GM21360 (cell line): Measurements from ENCODE around the gene POTEM.
"Not testable (repeated sequence)": the region's sequence is repeated elsewhere in the genome, so short reads cannot be mapped to it uniquely, and the experiment has no call there.

ENCODE experiments used
- ATAC-seq: cut with Tn5 transposase; IDR thresholded peaks from one replicate; pipeline ENCODE4 v1.9.1; 2021; ENCODE audit warnings: mild to moderate bottlenecking, moderate library complexity; ENCODE audit not compliant: unreplicated experiment

The POTEM gene

DNA sequence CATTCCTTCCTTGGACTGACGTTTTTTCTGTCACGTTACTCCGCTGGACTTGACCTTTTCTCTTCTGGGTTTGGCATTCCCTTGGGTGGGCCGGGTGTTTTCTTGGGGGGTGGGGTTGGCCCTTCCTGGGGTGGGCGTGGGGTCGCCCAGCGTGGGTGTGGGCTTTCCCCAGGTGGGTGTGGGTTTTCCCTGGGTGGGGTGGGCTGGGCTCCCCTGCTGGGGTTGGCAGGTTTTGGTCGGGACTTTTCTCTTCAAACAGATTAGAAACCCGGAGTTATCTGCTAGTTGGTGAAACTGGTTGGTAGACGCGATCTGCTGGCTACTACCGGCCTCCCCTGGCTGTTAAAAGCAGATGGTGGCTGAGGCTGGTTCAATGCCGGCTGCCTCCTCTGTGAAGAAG, at the start of gene POTEM:
TSS of gene POTEM (plus strand) at position 301 of the 400 bp plus-strand sequence. CDS start at position 353, 52 bp downstream.
- not testable (repeated sequence) for ATAC-seq

DNA sequence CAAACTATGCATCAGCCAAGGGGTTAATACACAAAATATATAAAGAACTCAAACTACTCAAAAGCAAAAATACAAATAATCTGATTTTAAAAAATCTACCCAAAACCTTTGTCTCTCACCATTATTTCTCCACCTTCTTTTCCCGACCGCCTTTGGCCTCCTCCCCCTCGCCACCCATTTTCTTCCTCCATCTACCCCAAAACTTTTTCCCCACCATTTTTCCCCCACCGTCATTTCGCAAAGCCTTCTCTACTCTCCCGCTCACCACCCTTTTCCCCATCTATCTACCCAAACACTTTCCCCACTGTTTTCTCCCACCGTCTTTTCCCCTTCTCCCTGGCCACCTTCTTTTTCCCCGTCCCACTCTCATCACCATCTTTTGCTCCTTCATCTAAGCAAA, 48.9 kb upstream of the POTEM start:
- ATAC-seq = not testable (repeated sequence)

DNA sequence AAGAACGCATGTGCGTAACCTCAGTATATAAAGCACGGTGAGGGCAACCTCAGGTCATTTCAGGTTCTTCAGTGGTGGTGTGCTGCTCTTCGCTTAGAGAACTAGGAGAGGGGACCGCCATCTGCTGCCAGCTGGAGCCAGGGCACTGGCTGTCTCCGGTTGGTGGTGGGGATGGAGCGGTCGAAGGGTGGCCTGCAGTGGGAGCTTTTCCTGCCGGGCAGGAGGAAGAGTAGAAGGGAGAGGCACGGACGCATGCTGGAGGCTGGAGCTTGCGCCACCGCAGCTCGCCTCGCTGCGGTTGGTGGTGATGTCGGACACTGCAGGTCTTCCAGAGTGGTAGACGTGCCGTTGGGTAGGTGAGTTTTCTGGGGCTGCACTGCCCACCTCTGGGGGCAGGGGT, 47.2 kb upstream of the POTEM start:
- ATAC-seq = not testable (repeated sequence)

DNA sequence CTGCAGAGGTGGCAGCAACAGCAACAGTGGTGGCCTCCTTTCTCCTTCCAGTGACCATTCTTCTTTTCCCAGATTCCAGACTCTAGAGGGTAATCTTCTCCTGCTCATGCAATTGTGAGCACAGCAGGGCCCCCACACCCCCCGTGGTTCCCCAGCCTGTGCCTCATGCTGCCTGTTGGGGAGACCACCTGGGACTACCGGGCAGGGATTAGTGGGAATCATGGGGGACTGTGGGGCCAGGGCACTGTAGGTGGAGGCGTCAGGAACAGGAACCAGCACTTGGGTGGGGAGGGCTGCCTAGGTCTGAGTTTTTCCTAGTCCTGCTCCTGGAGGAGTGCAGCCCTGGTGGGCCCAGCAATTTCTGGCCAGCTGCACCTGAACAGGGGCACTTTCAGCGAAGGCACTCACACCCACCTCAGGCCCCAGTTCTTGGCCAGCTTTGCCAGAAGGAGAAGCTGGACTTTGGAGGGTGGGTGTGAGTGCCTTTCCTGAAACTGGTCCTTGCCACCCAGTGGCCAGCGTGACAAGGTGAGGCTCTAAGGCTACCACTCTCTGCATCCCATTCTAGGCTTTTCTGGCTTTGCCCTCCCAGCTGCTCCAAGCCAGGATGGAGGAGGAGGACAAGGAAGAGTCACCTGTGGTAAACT, 46.1 kb upstream of the POTEM start:
- ATAC-seq = not testable (repeated sequence)

DNA sequence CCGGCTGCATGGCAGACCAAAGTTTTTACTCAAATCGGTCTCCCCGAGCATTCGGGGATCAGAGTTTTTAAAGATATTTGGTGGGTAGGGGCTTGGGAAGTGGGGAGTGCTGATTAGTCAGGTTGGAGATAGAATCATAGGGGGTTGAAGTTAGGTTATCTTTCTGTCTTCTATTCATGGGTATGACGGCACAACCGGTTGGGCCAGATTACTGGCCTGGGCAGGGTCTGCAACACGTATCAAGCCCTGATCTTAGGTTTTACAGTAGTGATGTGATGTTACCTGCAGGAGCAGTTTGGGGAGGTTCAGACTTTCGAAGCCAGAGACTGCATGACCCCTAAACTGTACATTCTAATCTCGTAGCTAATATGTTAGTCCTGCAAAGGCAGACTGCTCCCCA, 30.4 kb upstream of the POTEM start:
- ATAC-seq = not testable (repeated sequence)

DNA sequence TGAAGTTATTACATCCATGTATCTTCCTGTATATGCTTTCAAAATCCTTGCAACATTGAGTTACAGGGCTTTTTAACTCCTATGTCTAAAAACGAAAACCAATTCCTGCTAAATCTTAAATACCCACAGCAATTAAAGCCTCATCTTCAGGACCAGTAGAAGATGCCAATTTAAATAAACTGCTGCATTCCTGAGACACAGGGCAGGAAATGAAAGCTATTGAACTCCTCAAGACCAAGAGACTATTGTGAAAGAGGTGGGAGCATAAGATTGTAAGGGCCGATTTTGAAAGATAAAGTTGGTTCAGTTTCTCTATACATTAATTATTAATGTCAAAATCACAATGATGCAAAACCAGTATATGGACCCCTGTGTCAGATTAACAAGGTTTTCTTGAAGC, 28.5 kb upstream of the POTEM start:
- ATAC-seq = not testable (repeated sequence)

DNA sequence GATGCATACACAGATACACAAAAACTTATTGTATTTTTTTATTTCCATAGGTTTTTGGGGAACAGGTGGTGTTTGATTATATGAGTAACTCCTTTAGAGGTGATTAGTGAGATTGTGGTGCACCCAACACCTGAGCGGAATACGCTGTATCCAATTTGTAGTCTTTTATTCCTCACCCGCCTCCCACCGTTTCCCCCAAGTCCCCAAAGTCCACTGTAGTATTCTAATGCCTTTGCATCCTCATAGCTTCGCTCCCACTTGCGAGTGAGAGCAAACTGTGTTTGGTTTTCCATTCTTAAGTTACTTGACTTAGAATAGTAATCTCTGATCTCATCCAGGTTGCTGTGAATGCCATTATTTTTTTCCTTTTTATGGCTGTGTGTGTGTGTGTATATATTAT, 17.3 kb upstream of the POTEM start:
- ATAC-seq = not testable (repeated sequence)

DNA sequence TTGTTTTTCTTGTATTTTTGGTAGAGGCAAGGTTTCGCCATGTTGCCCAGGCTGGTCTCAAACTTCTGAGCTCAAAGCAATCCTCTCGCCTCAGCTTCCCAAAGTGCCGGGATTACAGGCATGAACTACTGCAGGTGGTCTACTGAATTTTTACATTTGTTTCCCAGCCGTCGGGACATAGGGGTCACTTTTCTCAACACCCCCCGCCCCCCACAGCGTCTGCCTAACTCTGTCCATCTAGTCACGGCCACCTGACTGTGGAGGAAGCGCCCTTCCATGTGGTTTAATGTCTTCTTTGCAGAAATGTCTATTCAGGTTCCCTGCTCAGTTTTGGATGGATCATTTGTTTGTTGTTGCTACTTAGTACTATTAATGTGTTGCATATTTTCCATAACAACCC, 14.1 kb upstream of the POTEM start:
- ATAC-seq = not testable (repeated sequence)

DNA sequence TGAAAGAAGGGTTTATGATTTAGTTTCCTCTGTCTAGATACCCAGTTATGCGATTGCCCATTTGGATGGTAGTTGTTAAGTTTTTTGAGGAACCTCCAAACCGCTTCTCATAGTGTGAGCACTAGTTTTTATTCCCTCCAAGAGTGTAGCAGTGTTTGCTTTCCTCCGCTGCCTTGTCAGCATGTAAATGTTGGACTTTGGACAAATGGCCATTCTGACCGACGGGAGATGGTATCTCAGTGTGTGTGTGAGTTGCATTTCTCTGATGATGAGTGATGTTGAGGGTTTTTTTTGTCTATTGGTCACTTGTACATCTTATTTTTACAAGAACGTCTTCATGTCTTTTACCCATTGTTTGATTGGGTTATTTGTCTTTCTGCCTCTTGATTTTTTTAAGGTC, 11.4 kb upstream of the POTEM start:
- not testable (repeated sequence) for ATAC-seq

DNA sequence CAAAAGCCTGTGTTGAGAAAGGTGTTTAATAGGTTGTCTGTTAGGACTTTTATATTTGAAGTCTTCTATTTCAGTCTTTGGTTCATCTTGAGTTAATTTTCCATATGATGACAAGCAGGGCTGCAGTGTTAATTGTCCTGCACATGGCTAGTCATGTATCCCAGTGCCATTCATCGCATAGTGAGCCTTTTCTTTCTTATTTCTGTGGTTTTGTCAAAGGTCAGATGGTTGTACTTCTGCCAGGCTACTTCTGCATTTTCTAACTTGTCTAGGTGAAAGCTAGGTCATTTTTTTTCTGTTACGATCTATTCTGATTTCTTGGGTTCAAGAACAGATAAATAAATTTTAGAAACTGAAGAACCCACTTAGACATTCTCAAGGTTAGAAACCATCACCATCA, 5.7 kb upstream of the POTEM start:
- not testable (repeated sequence) for ATAC-seq

DNA sequence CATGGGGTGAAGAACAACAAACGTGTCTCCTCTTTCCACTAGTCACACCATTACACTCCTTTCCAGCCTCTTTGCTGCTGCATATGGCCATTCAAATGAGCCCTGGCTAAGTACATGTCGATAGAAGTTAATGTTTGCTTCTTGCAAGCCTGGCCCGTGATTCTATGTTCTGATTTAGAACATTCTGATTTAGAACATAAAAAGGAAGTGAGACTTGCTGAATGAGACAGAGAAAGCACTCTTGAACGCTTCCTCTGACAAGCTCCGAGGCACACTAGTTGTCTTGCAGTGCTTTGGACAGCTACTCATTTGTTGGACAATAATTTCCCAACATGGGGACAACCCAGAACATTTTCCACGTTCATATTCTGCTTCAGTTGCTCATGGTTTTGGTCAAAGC, 5.1 kb upstream of the POTEM start:
- ATAC-seq = peak; percentile 50

DNA sequence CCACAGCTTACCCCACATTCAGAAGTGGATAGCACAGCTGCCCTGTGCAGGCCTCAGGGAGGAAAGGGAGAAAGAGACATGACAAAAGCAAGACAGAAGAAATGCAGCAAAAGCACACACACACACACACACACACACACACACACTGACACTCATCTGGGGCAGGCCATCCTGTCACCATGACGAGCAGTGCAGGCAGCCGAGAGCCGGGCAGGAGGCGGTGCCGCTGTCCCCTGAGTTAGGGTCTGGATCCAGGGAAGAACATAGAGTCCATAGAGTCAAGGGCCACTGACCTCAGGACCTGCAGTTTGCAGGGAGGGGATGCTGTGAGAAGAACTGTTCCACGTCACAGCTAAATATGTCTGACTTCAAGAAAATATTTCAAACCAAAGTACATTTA, 4.0 kb upstream of the POTEM start:
- not testable (repeated sequence) for ATAC-seq

DNA sequence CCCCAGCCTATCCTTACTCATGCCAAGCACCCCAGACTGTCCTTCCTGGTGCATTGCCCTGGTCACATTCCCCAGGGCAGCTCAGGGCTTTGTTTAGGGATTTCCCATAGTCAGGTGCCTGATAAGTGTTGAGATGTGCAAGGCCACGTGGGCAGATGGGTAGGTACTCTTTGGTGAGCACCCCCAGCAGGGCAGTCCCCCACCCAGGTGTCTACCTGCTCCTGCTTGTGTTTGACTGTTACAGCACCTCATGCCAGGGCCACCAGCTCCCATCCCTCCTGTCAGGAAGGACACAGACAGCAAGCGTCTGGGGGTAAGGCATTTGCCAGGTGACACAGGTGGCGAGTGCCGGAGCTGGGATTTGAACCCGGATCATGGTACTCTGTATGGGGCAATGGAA, 2.4 kb upstream of the POTEM start:
- not testable (repeated sequence) for ATAC-seq

DNA sequence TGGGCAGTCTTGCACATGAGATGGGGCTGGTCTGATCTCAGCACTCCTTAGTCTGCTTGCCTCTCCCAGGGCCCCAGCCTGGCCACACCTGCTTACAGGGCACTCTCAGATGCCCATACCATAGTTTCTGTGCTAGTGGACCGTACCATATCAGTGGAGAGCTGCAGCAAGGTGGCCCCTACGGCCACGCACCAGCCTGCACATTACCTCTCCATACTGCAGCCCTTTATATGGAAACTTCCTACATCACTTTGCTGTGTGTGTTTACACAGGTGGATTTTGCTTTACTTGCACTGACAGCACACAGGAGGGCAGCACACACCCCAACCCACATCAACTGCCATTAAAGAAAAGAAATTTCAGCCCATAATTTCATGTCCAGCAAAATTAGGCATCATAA, 35.3 kb downstream of the POTEM start:
- ATAC-seq = not testable (repeated sequence)

DNA sequence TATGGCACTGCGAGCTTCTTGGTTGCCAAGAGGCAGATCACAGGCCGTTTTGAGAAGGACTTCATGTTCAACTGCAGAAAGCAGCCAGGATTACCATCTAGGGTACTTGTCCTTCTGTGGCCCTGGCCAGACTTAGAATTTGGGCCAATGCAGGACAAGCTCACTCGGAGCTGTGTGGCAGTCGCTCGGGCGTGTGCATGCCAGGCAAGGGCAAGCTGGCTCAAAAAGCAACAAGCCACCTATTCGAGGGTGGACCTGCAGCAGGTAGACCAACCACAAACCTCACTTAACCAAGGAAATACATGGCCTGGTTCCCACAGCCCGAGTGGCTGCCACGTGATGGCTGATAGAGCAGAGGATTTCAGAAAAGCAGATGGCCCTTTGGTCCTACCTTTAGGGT, 39.3 kb downstream of the POTEM start:
- ATAC-seq = not testable (repeated sequence)

DNA sequence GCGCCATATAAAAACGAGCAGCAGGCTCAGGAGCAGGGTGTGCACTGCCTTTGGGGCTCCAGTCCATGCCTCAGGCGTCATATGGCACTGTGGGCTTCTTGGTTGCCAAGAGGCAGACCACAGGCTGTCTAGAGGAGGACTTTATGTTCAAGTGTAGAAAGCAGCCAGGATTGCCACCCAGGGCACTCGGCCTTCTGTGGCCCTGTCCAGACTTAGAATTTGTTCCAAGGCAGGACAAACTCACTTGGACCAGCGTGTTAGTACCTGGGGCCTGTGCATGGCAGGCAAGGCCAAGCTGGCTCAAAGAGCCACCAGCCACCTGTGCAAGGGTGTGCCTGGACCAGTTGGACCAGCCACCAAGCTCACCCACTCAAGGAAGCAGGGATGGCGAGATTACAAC, 40.4 kb downstream of the POTEM start:
- ATAC-seq = not testable (repeated sequence)

DNA sequence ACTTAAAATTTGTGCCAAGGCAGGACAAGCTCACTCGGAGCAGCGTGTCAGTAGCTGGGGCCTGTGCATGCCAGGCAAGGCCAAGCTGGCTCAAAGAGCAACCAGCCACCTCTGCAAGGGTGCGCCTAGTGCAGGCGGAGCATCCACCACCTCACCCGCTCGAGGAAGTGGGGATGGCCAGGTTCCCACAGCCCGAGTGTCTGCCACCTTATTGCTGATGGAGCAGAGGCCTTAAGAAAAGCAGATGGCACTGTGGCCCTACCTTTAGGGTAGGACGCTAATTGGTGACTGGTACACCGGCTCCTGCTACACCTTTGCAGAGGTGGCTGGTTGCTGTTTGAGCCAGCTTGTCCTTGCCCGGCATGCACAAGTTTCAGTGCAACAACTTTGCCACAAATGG, 43.8 kb downstream of the POTEM start:
- not testable (repeated sequence) for ATAC-seq

DNA sequence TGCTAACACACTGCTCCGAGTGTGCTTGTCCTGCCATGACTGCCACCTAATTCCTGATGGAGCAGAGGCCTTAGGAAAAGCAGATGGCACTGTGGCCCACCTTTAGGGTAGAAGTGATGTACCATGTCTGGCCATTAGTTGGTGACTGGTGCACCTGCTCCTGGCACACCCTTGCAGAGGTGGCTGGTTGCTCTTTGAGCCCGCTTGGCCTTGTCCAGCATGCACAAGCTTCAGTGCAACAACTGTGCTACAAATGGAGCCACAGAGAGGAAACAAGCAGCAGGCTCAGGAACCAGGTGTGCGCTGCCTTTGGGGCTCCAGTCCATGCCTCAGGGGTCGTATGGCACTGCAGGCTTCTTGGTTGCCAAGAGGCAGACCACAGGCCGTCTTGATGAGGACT, 44.5 kb downstream of the POTEM start:
- ATAC-seq = not testable (repeated sequence)

DNA sequence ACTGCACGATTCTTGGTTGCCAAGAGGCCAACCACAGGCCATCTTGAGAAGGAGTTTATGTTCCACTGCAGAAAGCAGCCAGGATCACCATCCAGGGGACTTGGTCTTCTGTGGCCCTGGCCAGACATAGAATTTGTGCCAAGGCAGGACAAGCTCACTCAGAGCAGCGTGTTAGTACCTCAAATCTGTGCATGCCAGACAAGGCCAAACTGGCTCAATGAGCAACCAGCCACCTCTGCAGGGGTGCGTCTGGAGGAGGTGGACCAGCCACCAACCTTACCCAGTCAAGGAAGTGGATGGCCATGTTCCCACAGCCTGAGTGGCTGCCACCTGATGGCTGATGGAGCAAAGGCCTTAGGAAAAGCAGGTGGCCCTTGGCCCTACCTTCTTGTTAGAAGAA, 48.0 kb downstream of the POTEM start:
- ATAC-seq = not testable (repeated sequence)

DNA sequence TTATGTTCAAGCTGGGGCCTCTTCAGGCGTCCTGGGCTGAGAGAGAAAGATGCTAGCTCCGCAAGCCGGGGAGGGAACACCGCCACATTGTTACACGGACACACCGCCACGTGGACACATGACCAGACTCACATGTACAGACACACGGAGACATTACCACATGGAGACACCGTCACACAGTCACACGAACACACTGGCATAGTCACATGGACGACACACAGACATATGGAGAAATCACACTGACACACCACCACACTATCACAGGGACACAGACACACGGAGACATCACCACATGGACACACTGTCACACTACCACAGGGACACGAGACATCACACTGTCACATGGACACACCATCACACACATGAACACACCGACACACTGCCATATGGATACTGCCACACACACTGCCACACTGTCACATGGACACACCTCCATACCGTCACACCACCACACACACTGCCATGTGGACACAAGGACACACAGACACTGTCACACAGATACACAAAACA, 57.9 kb downstream of the POTEM start:
- not testable (repeated sequence) for ATAC-seq

DNA sequence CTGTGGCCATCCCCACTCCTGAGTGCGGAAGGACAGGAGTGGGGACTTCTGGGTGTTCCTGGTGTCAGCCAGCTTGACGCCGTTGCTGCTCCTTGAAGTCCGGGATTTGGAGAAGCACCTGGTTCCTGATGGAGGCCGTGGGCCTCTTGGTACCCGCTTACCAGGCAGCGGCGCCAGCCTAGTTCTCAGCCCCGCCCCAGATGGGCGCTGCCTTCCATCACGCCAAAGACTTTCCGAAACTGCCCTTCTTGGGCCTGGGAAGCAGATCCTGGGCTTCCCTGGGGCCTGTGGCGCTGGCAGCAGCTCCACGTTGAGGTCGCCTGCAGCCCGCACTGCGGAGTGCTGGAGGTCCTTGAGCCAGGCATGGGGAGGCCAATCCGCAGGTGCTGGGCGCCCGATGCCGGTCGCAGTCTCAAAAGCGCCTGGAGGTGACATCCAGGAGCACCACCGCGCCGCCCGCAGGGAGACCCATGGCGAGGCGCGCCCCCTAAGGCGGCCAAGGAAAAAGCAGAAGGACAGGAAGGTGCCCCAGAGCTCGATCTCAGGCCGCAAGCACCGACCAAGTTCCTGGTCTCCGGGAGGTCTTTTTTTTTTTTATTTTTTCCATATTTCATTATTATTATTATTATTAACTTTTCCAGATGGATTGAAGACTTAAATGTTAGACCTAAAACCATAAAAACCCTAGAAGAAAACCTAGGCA, 59.6 kb downstream of the POTEM start:
- not testable (repeated sequence) for ATAC-seq

DNA sequence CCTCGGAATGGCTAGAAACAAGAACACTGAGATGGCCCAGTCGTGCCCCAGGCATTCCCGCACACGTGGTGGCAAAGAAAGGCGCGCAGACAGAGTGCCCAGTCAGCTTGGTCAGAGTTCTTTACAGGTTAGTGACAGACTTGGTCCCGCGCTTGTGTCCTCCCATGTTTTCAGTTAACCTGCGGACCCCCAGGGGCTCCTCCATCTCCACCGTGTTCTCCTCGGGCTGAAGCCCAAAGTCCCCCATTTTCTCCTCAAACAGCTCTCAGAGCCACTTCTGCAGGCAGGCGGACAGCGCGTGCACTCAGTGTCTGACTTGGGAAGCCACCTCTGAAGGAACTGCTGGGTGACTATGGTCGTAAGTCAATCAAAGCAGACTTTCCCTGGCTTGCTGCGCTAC, 60.7 kb downstream of the POTEM start:
- not testable (repeated sequence) for ATAC-seq
